Thyroid gland (tissue), 4 donors: ENCODE data around the gene OR2V2.

ENCODE experiments used
- POLR2A ChIP-seq, 2 donors: fragments of 450-650 bp; IDR thresholded peaks; one replicate each; pipeline ENCODE4 v1.6.1; 2017; ENCODE audit warnings: antibody characterized with exemption in 2 of 2, mild to moderate bottlenecking in 2 of 2, moderate library complexity in 1 of 2
- TF ChIP-seq, protein P1 (sequence below), 6 experiments: fragments of 200-600 bp in 3 of 6; fragments of 450-650 bp in 3 of 6; sonication (generic) in 3 of 6; IDR thresholded peaks; one replicate each; pipeline ENCODE4 v1.5.1; 2016 to 2019; ENCODE audit warnings: antibody characterized with exemption in 6 of 6, mild to moderate bottlenecking in 2 of 6, inconsistent platforms in 1 of 6, moderate library complexity in 1 of 6

DNA sequence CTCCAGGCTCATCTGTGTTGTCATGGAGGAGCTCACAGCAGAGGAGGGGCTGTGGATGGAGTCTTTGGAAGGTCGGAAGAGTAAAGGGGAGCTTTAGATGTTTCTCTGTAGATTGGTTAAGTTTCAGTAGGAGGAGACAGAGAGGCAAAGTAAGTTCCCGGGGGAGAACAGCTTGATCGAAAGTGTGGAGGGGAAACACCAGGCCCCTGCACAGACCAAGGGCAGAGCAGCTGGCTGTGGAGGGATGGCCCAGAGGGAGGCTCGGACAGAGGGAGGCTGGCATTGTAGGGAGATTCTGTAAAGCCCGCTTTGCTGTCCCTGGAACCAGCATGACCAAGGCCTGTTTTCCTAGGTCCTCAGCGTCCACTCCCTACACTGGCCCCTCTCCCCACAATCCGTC is 5.3 kb upstream of the OR2V2 start:
- TF ChIP-seq, protein P1, sequence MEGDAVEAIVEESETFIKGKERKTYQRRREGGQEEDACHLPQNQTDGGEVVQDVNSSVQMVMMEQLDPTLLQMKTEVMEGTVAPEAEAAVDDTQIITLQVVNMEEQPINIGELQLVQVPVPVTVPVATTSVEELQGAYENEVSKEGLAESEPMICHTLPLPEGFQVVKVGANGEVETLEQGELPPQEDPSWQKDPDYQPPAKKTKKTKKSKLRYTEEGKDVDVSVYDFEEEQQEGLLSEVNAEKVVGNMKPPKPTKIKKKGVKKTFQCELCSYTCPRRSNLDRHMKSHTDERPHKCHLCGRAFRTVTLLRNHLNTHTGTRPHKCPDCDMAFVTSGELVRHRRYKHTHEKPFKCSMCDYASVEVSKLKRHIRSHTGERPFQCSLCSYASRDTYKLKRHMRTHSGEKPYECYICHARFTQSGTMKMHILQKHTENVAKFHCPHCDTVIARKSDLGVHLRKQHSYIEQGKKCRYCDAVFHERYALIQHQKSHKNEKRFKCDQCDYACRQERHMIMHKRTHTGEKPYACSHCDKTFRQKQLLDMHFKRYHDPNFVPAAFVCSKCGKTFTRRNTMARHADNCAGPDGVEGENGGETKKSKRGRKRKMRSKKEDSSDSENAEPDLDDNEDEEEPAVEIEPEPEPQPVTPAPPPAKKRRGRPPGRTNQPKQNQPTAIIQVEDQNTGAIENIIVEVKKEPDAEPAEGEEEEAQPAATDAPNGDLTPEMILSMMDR (IDR thresholded peaks at IDR 0.05), result no peak
- no peak for TF ChIP-seq POLR2A (IDR thresholded peaks at IDR 0.05)
